Mammary epithelial cell (primary cell): ENCODE measurements around the gene KMT2C.

ENCODE experiments used
- EZH2 ChIP-seq: IDR thresholded peaks from 2 replicates; pipeline ENCODE4 v1.6.1; 2012; ENCODE audit warnings: low read length, inconsistent platforms, borderline replicate concordance
- TF ChIP-seq, protein P1 (sequence below), 2 donors: IDR thresholded peaks in 1 of 2; conservative IDR thresholded peaks in 1 of 2; 2 replicates each; pipeline ENCODE4 v1.5.1; 2011 to 2012; ENCODE audit warnings: inconsistent platforms in 2 of 2, low read length in 2 of 2, mild to moderate bottlenecking in 2 of 2, control low read depth in 1 of 2, low read depth in 1 of 2; ENCODE audit not compliant: insufficient read depth in 1 of 2; ENCODE audit errors: extremely low read depth in 1 of 2

DNA sequence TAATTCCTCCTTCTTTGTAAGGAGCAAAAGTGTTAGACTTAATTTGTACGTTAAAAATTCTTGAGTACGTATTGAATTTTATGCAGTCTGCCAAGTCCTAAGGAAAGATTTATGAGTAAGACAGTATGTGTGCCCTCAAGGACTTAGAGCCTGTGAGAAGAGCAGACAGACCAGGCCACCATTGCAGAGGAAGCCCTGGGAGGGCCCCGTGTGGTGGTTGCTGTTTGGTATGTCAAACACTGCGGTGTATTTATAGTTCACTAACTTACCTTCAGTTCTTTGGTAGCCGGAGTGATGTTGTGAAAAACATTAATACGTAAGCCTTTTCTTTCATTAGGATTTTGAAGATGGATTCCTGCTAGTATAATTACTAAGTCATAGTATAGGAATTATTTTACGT, 327.4 kb downstream of the KMT2C start:
- no peak for TF ChIP-seq EZH2
- TF ChIP-seq, protein P1, sequence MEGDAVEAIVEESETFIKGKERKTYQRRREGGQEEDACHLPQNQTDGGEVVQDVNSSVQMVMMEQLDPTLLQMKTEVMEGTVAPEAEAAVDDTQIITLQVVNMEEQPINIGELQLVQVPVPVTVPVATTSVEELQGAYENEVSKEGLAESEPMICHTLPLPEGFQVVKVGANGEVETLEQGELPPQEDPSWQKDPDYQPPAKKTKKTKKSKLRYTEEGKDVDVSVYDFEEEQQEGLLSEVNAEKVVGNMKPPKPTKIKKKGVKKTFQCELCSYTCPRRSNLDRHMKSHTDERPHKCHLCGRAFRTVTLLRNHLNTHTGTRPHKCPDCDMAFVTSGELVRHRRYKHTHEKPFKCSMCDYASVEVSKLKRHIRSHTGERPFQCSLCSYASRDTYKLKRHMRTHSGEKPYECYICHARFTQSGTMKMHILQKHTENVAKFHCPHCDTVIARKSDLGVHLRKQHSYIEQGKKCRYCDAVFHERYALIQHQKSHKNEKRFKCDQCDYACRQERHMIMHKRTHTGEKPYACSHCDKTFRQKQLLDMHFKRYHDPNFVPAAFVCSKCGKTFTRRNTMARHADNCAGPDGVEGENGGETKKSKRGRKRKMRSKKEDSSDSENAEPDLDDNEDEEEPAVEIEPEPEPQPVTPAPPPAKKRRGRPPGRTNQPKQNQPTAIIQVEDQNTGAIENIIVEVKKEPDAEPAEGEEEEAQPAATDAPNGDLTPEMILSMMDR (conservative IDR thresholded peaks at IDR 0.05 in 1 of 2, IDR thresholded peaks at IDR 0.05 in 1 of 2; ENCODE audit: extremely low read depth in 1 of 2, insufficient read depth in 1 of 2, low read depth in 1 of 2, low read length in 2 of 2) = no peak
